ENCODE measurements around the gene FOS. TPM values are rescaled to one million over a fixed set of nuclear protein-coding genes. Genes with fewer than 3 reads are reported as not detected.

Gene FOS
- total and polyA plus RNA-seq, 2 of the 13 experiments (the other 11 are each of a cell fraction or from before 2014, with no cell fraction given): 15.9 to 24.2 TPM

- TF ChIP-seq AKNA (CRISPR knock-in tag; IDR thresholded peaks at IDR 0.05; ENCODE audit: borderline replicate concordance): no peak
- no peak for TF ChIP-seq DBP (CRISPR knock-in tag; IDR thresholded peaks at IDR 0.05; ENCODE audit: not compliant biosample characterization)
- peak; percentile 93 for TF ChIP-seq ZNF263 (CRISPR knock-in tag; IDR thresholded peaks at IDR 0.05)
- no peak for TF ChIP-seq FIP1L1 (IDR thresholded peaks at IDR 0.05; ENCODE audit: borderline replicate concordance, insufficient read depth, low read depth, low read length)
- no peak for TF ChIP-seq ZNF614 (CRISPR knock-in tag; IDR thresholded peaks at IDR 0.05; ENCODE audit: borderline replicate concordance)
- peak; percentile 63; the same call in 1 of the 2 replicates for TF ChIP-seq NFIB (CRISPR knock-in tag; IDR thresholded peaks at IDR 0.05; ENCODE audit: borderline replicate concordance)
- no peak for TF ChIP-seq ELF3 (CRISPR knock-in tag; IDR thresholded peaks at IDR 0.05)
- no peak for TF ChIP-seq NFYC (CRISPR knock-in tag; IDR thresholded peaks at IDR 0.05)
- TF ChIP-seq ZNF468 (CRISPR knock-in tag; IDR thresholded peaks at IDR 0.05): no peak
- TF ChIP-seq ZSCAN25 (CRISPR knock-in tag; IDR thresholded peaks at IDR 0.05): no peak
- TF ChIP-seq ZNF557 (CRISPR knock-in tag; IDR thresholded peaks at IDR 0.05): no peak
- no peak for TF ChIP-seq ZBTB20 (CRISPR knock-in tag; IDR thresholded peaks at IDR 0.05; ENCODE audit: borderline replicate concordance, low read depth)
- no peak for TF ChIP-seq MXI1 (IDR thresholded peaks at IDR 0.05; ENCODE audit: borderline replicate concordance, low read depth, low read length)
- TF ChIP-seq ARID2 (CRISPR knock-in tag; IDR thresholded peaks at IDR 0.05; ENCODE audit: borderline replicate concordance): no peak
- TF ChIP-seq ZBTB49 (CRISPR knock-in tag; IDR thresholded peaks at IDR 0.05; ENCODE audit: borderline replicate concordance): no peak
- TF ChIP-seq HOMEZ (CRISPR knock-in tag; IDR thresholded peaks at IDR 0.05; ENCODE audit: low read depth): 0 out of 2 replicates have a peak, but pooled peaks have one; percentile 7
- TF ChIP-seq ZNF256 (CRISPR knock-in tag; conservative IDR thresholded peaks at IDR 0.05): no peak
- 0 out of 2 replicates have a peak, but pooled peaks have one; percentile 39 for TF ChIP-seq ZNF510 (CRISPR knock-in tag; IDR thresholded peaks at IDR 0.05; ENCODE audit: low read depth)
These were observed 630 bp downstream of the FOS start (continued) for GRCh38 chr14:75279153-75279762.
